Neutrophil (primary cell): ENCODE measurements around the gene GGACT.

ENCODE experiments used
- H3K27ac ChIP-seq: fragments of 200-600 bp; sonication (generic); 2 replicates; pipeline ENCODE4 v1.5.1; 2016; ENCODE audit warnings: mild to moderate bottlenecking, moderate library complexity
- H3K27me3 ChIP-seq: fragments of 200-600 bp; sonication (generic); 2 replicates; pipeline ENCODE4 v1.6.0; 2016; ENCODE audit warnings: mild to moderate bottlenecking
- H3K36me3 ChIP-seq: fragments of 200-600 bp; sonication (generic); 2 replicates; pipeline ENCODE4 v1.5.1; 2017
- H3K4me1 ChIP-seq, 2 experiments: fragments of 200-600 bp in 1 of 2; sonication (generic) in 1 of 2; 1 replicate in 1 of 2; 2 replicates in 1 of 2; pipeline versions ENCODE4 v1.5.1 to v1.6.1; 2013 to 2016; ENCODE audit warnings: low read depth in 1 of 2, low read length in 1 of 2, mild to moderate bottlenecking in 1 of 2, moderate library complexity in 1 of 2; ENCODE audit not compliant: control insufficient read depth in 1 of 2, insufficient read depth in 1 of 2
- H3K4me3 ChIP-seq, 2 experiments: fragments of 200-600 bp in 1 of 2; sonication (generic) in 1 of 2; 1 replicate in 1 of 2; 2 replicates in 1 of 2; pipeline ENCODE4 v1.5.1; 2013 to 2016; ENCODE audit warnings: low read depth in 1 of 2, low read length in 1 of 2, mild to moderate bottlenecking in 1 of 2, moderate library complexity in 1 of 2
- H3K9me3 ChIP-seq: fragments of 200-600 bp; sonication (generic); 2 replicates; pipeline ENCODE4 v1.5.1; 2016
- TF ChIP-seq, protein P1 (sequence below): fragments of 200-600 bp; sonication (generic); IDR thresholded peaks from 2 replicates; pipeline ENCODE4 v1.5.1; 2016; ENCODE audit warnings: antibody characterized with exemption

GGACT gene

DNA sequence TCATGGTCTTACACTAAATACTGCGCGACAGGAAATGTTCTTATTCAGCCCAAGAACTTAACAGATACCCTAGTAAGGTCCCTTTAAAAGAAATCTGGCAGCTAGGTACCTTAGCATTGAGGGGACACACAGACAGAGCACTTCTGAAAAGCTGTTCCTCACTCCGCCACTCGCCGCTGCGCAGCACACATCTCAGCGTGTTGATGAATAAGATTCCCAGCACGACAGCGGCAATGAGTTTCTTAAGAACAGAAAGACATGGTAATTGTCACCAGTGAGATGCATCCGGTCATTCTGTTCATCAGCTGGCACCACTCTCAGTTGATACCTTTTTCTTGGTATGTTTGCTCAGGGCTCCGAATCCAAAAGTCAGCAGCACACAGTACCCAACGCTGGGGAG lies 46.1 kb upstream of the GGACT start:
- TF ChIP-seq, protein P1, sequence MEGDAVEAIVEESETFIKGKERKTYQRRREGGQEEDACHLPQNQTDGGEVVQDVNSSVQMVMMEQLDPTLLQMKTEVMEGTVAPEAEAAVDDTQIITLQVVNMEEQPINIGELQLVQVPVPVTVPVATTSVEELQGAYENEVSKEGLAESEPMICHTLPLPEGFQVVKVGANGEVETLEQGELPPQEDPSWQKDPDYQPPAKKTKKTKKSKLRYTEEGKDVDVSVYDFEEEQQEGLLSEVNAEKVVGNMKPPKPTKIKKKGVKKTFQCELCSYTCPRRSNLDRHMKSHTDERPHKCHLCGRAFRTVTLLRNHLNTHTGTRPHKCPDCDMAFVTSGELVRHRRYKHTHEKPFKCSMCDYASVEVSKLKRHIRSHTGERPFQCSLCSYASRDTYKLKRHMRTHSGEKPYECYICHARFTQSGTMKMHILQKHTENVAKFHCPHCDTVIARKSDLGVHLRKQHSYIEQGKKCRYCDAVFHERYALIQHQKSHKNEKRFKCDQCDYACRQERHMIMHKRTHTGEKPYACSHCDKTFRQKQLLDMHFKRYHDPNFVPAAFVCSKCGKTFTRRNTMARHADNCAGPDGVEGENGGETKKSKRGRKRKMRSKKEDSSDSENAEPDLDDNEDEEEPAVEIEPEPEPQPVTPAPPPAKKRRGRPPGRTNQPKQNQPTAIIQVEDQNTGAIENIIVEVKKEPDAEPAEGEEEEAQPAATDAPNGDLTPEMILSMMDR, result no peak
- no peaks in the 10 kb centered on the region for H3K27me3 ChIP-seq
- no peaks in the 10 kb centered on the region for H3K9me3 ChIP-seq
- H3K4me3 ChIP-seq, result no peak overlapping the region
- H3K4me1 ChIP-seq, result no peaks in the 10 kb centered on the region
- H3K36me3 ChIP-seq, result peaks cover 12% of the 10 kb centered on the region
- no peak overlapping the region for H3K27ac ChIP-seq

DNA sequence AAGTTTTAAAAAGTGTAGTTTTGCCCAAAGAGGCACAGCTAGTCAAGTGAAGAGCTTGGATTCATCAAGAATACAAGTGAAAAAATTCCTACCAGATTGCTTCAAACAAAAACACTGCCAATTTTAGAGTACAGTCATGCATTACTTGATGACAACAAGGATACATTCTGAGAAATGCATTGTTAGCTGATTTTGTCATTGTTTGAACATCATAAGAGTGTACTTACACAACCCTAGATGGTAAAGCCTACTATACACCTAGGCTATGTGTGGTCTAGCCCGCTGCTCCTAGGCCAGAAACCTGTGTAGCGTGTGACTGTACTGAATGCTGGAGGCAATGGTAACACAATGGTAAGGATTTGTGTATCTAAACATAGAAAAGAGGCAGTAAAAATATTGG lies 44.9 kb upstream of the GGACT start:
- peaks cover 12% of the 10 kb centered on the region for H3K36me3 ChIP-seq
- no peak overlapping the region for H3K4me3 ChIP-seq

DNA sequence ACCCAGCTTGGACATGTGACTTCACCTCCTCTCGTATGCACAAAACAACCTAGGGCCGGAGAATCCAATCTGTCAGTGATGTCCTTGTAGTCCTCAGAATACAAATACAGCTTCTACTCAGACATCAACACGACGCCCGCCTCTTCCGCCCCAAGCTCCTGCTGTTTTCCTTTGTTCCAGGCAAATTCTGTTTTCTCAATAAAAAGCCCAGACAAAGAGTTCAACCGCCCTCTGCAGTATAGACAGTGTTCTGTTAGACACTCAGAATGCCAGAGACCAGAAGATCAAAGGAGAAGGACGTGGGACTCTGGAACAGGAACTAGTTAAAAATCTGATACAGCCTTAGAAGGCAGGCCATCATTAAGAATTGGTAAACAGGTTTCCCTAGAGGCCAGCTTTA lies 42.0 kb upstream of the GGACT start:
- Histone ChIP-seq H3K36me3 (peaks cover 5% of the 10 kb centered on the region), H3K4me3 (no peak overlapping the region), H3K27me3 (no peaks in the 10 kb centered on the region), H3K4me1 (no peaks in the 10 kb centered on the region), H3K27ac (no peak overlapping the region), H3K9me3 (no peaks in the 10 kb centered on the region)
- TF ChIP-seq, protein P1, result no peak

More for the DNA sequence above, 44.9 kb upstream of the GGACT start:
- Histone ChIP-seq H3K4me1 (no peaks in the 10 kb centered on the region), H3K27ac (no peak overlapping the region), H3K9me3 (no peaks in the 10 kb centered on the region), H3K27me3 (no peaks in the 10 kb centered on the region)
- TF ChIP-seq, protein P1, result no peak

DNA sequence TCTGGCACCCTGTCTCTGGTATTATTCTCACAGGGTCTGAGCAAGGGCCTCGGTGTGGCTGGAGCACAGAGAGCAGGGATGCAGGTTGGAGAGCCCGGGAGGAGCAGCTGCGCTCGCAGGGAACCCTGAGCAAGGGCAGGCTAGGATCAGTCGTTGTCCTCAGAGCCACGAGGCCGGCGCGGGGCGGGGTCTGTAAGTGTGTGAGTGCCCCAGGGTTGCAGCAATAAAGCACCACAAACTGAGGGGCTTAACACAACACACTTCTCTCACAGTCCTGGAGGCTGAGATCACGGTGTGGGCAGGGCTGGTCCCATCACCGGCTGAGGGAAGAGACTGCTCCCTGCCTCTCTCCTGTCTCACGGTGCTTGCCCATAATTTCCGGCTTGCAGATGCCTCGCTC lies 38.5 kb upstream of the GGACT start:
- Histone ChIP-seq H3K9me3 (no peaks in the 10 kb centered on the region), H3K27ac (no peak overlapping the region), H3K27me3 (no peaks in the 10 kb centered on the region), H3K4me1 (no peaks in the 10 kb centered on the region), H3K36me3 (no peaks in the 10 kb centered on the region), H3K4me3 (no peak overlapping the region)
- TF ChIP-seq, protein P1, result no peak

DNA sequence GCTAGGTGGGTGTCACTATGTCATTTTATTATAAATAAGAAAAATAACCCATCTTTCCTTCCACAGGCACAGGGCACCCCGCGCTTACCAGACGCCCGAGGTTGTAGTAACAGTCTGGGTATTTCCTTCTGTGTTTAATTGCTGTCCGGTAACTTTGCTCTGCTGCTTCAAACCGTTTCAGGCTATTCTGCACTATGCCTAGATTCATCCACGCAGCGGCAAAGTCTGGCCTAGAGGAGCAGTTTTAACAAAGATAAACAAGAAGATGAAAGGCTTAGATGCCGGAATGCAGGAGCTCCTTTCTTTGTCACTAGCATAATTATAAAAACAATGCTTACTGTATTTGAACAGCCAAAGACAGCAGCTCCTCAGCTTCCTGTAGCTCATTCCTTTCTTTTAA lies 36.9 kb upstream of the GGACT start:
- H3K36me3 ChIP-seq, result no peaks in the 10 kb centered on the region

More for the DNA sequence above, 36.9 kb upstream of the GGACT start:
- Histone ChIP-seq H3K27me3 (no peaks in the 10 kb centered on the region), H3K9me3 (no peaks in the 10 kb centered on the region), H3K4me1 (no peaks in the 10 kb centered on the region), H3K4me3 (no peak overlapping the region), H3K27ac (no peak overlapping the region)
- TF ChIP-seq, protein P1, result no peak
